Ishikawa (cell line): ENCODE results near the gene HBP1.

Experiments
- CEBPB ChIP-seq: IDR thresholded peaks from 2 replicates; pipeline ENCODE4 v1.6.1; 2012
- CREB1 ChIP-seq: IDR thresholded peaks from 2 replicates; pipeline ENCODE4 v1.6.1; 2012; ENCODE audit warnings: low read depth
- EGR1 ChIP-seq: IDR thresholded peaks from 2 replicates; pipeline ENCODE4 v1.6.1; 2012
- EP300 ChIP-seq: IDR thresholded peaks from 2 replicates; pipeline ENCODE4 v1.6.1; 2012; ENCODE audit warnings: borderline replicate concordance
- FOXM1 ChIP-seq: IDR thresholded peaks from 2 replicates; pipeline ENCODE4 v1.6.1; 2012; ENCODE audit warnings: low read depth, borderline replicate concordance
- MAX ChIP-seq: IDR thresholded peaks from 2 replicates; pipeline ENCODE4 v1.6.1; 2012
- NFIC ChIP-seq: IDR thresholded peaks from 2 replicates; pipeline ENCODE4 v1.6.1; 2012
- RAD21 ChIP-seq: IDR thresholded peaks from 2 replicates; pipeline ENCODE4 v1.6.1; 2012; ENCODE audit warnings: low read depth
- REST ChIP-seq: IDR thresholded peaks from 2 replicates; pipeline ENCODE4 v1.6.1; 2012; ENCODE audit warnings: low read depth, mild to moderate bottlenecking
- TAF1 ChIP-seq: IDR thresholded peaks from 2 replicates; pipeline ENCODE4 v1.6.1; 2012; ENCODE audit warnings: low read depth, mild to moderate bottlenecking
- TCF12 ChIP-seq: IDR thresholded peaks from 2 replicates; pipeline ENCODE4 v1.6.1; 2012; ENCODE audit warnings: low read depth
- TEAD4 ChIP-seq: IDR thresholded peaks from 2 replicates; pipeline ENCODE4 v1.6.1; 2012
- USF1 ChIP-seq: IDR thresholded peaks from 2 replicates; pipeline ENCODE4 v1.6.1; 2012
- YY1 ChIP-seq: IDR thresholded peaks from 2 replicates; pipeline ENCODE4 v1.6.1; 2012; ENCODE audit warnings: low read depth
- ZBTB7A ChIP-seq: IDR thresholded peaks from 2 replicates; pipeline ENCODE4 v1.6.1; 2012; ENCODE audit warnings: low read depth

HBP1 gene

GRCh38 chr7:107236862-107237261 is 68.1 kb downstream of the HBP1 start:
- TF ChIP-seq RAD21 (no peak), EGR1 (no peak), CREB1 (no peak), REST (no peak), CEBPB (no peak), TEAD4 (no peak), TCF12 (no peak), TAF1 (no peak), NFIC (no peak), FOXM1 (no peak), USF1 (no peak), ZBTB7A (no peak)

- TF ChIP-seq TEAD4, result no peak
- TF ChIP-seq YY1, result no peak
- no peak for TF ChIP-seq NFIC
- no peak for TF ChIP-seq TAF1
- TF ChIP-seq MAX, result no peak
- TF ChIP-seq TCF12, result no peak
- no peak for TF ChIP-seq EP300
- TF ChIP-seq REST, result no peak
- TF ChIP-seq USF1, result no peak
- no peak for TF ChIP-seq FOXM1
- TF ChIP-seq ZBTB7A, result no peak
- TF ChIP-seq CEBPB, result no peak
- TF ChIP-seq EGR1, result no peak
- TF ChIP-seq CREB1, result no peak
- no peak for TF ChIP-seq RAD21
These were observed 68.6 kb downstream of the HBP1 start for GRCh38 chr7:107237451-107237850.

GRCh38 chr7:107242267-107242666 is 73.5 kb downstream of the HBP1 start:
- TF ChIP-seq TCF12 (no peak), TEAD4 (no peak), USF1 (no peak), FOXM1 (no peak), TAF1 (no peak), NFIC (no peak), CEBPB (no peak), MAX (no peak), ZBTB7A (no peak), CREB1 (no peak), RAD21 (no peak), YY1 (no peak), EP300 (no peak), REST (no peak), EGR1 (no peak)

- TF ChIP-seq EP300 (no peak), REST (no peak), CREB1 (no peak), EGR1 (no peak), TAF1 (no peak), TCF12 (no peak), ZBTB7A (no peak), MAX (no peak), YY1 (no peak), NFIC (no peak), TEAD4 (no peak), USF1 (no peak)
These were observed 75.8 kb downstream of the HBP1 start for GRCh38 chr7:107244613-107245012.
